ENCODE results near the gene ASMT. TPM values are rescaled to one million over a fixed set of nuclear protein-coding genes. Genes with fewer than 3 reads are reported as not detected.
A peak's percentile ranks its signal among the peaks of the same experiment; 100 is the strongest.

ASMT gene
- polyA plus RNA-seq, 3 donors: 0.69 TPM; not detected in 2

DNA sequence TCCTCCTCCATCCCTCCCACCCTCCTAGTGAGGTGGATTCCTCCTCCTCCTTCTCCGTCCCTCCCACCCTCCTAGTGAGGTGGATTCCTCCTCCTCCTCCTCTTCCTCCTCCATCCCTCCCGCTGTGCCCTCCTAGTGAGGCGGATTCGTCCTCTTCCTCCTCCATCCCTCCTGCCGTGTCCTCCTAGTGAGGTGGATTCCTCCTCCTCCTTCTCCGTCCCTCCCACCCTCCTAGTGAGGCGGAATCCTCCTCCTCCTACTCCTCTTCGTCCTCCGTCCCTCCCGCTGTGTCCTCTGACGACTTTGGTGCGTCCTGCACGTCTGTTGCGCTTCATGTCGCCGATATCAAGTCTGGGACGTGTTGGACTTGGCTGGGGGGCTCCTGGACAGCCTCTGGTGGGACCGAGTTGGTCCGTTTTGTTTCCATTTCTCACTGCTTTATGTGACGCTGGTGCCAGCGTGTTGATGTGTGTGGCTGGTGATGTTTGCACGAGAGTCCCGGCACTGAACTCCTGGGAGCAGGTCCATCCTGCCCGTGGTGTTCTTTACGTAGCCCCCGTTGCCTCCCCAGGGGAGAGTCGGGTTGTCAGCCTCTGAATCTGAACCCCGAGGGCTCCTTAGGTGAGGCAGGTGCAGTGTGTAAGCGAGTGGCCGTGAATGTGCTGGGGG is 18.0 kb upstream of the ASMT start:
- H3K27ac Mint-ChIP-seq: peak overlapping the region in 1 of 7 donors; percentile 20
- intact Hi-C loops (cut with micrococcal nuclease): loop anchor here in 1 of 2 donors (10.0 kb wide), 1 partner anchor 202 kb away; the partner anchor contains the start of gene SLC25A6
- WGBS (ENCODE audit: insufficient coverage): 95% methylated on average over 28 of the region's 30 CpGs

DNA sequence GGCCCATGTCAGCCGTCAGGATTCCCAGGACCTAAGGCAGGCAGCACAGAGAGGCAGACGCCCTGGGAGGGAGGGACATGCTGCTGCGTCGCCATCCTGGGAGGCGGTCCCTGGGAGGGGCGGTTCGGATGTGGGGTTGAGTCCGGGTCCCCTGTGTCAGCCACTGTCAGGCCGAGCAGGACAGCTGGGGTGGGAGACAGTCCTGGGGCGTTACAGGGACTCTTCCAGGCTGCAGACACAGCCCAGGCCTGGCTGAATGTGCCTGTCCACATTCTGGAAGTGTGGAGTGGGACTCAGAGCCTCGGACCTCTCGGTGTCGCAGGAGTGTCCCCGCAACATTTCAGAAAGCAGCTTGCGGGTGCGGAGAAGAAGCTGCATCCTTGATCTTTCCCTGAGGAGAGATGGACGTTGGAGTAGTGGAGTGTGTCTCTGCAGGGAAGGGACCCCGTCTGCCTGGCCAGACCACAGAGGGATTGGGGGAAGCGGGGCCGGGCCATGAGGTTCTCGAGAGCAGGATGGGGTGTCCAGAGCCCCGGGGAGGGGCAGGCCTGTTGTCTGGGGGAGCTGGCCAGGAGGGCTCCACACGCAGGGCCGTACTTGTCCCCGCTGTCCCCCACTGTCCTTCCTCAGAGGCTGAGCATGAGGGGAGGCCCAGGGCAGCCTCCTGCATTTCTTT is 17.4 kb upstream of the ASMT start:
- Mint-ChIP-seq H3K27ac (peak overlapping the region in 2 of 7 donors; percentile 20 to 43), H3K4me3 (no peak overlapping the region), H3K4me1 (peaks cover 17% of the 10 kb centered on the region), H3K9me3 (peaks cover 0 to 13% (median 9%) of the 10 kb centered on the region in 7 donors), H3K27me3 (ENCODE audit: low read depth in 3 of 3) (no peaks in the 10 kb centered on the region), H3K36me3 (peaks cover 70 to 90% of the 10 kb centered on the region in 2 donors)
- Histone ChIP-seq H3K9me3 (replicated peaks in 1 of 2; ENCODE audit: control insufficient read depth in 1 of 2, insufficient read depth in 1 of 2, low read length in 2 of 2) (peaks cover 7 to 8% of the 10 kb centered on the region in 2 donors), H3K27me3 (ENCODE audit: control insufficient read depth in 2 of 2, insufficient read depth in 2 of 2, low read length in 2 of 2) (no peaks in the 10 kb centered on the region), H3K9ac (ENCODE audit: insufficient read depth, low read length, poor library complexity, severe bottlenecking) (no peak overlapping the region), H3K4me1 (ENCODE audit: control insufficient read depth in 1 of 2, insufficient read depth in 2 of 2, low read length in 2 of 2) (peaks cover 8 to 13% of the 10 kb centered on the region in 2 donors), H3K4me3 (replicated peaks in 1 of 3; ENCODE audit: low read depth in 2 of 3, low read length in 3 of 3) (no peak overlapping the region), H3K27ac (ENCODE audit: low read depth in 1 of 2, low read length in 2 of 2) (no peak overlapping the region), H4K20me1 (ENCODE audit: insufficient read depth, low read length) (peaks cover 100% of the 10 kb centered on the region), H3K36me3 (replicated peaks in 1 of 2; ENCODE audit: control insufficient read depth in 1 of 2, insufficient read depth in 2 of 2, low read length in 2 of 2) (peaks cover 82 to 93% of the 10 kb centered on the region in 2 donors), H2AFZ (ENCODE audit: insufficient read depth, low read depth, low read length, poor library complexity, severe bottlenecking) (no peak overlapping the region), H3K4me2 (replicated peaks; ENCODE audit: extremely low read depth, low read length, poor library complexity, severe bottlenecking) (no peak overlapping the region), H3K79me2 (ENCODE audit: insufficient read depth, low read length) (peaks cover 63% of the 10 kb centered on the region)
- no peak for DNase-seq
- intact Hi-C loops (cut with micrococcal nuclease): loop anchor here in 1 of 2 donors (10.0 kb wide), 1 partner anchor 203 kb away; the partner anchor contains the start of gene SLC25A6
- TF ChIP-seq, protein P1, sequence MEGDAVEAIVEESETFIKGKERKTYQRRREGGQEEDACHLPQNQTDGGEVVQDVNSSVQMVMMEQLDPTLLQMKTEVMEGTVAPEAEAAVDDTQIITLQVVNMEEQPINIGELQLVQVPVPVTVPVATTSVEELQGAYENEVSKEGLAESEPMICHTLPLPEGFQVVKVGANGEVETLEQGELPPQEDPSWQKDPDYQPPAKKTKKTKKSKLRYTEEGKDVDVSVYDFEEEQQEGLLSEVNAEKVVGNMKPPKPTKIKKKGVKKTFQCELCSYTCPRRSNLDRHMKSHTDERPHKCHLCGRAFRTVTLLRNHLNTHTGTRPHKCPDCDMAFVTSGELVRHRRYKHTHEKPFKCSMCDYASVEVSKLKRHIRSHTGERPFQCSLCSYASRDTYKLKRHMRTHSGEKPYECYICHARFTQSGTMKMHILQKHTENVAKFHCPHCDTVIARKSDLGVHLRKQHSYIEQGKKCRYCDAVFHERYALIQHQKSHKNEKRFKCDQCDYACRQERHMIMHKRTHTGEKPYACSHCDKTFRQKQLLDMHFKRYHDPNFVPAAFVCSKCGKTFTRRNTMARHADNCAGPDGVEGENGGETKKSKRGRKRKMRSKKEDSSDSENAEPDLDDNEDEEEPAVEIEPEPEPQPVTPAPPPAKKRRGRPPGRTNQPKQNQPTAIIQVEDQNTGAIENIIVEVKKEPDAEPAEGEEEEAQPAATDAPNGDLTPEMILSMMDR (IDR thresholded peaks at IDR 0.05): no peak
- WGBS (ENCODE audit: insufficient coverage): 95% methylated on average over 21 of the region's 25 CpGs

More for the DNA sequence above, 18.0 kb upstream of the ASMT start:
- no peak for DNase-seq
- Histone ChIP-seq H3K4me2 (replicated peaks; ENCODE audit: extremely low read depth, low read length, poor library complexity, severe bottlenecking) (no peak overlapping the region), H3K36me3 (replicated peaks in 1 of 2; ENCODE audit: control insufficient read depth in 1 of 2, insufficient read depth in 2 of 2, low read length in 2 of 2) (peaks cover 75 to 86% of the 10 kb centered on the region in 2 donors), H3K9ac (ENCODE audit: insufficient read depth, low read length, poor library complexity, severe bottlenecking) (no peak overlapping the region), H3K4me3 (replicated peaks in 1 of 3; ENCODE audit: low read depth in 2 of 3, low read length in 3 of 3) (no peak overlapping the region), H3K27me3 (ENCODE audit: control insufficient read depth in 2 of 2, insufficient read depth in 2 of 2, low read length in 2 of 2) (no peaks in the 10 kb centered on the region), H3K79me2 (ENCODE audit: insufficient read depth, low read length) (peaks cover 69% of the 10 kb centered on the region), H3K4me1 (ENCODE audit: control insufficient read depth in 1 of 2, insufficient read depth in 2 of 2, low read length in 2 of 2) (peaks cover 11 to 18% of the 10 kb centered on the region in 2 donors), H3K9me3 (replicated peaks in 1 of 2; ENCODE audit: control insufficient read depth in 1 of 2, insufficient read depth in 1 of 2, low read length in 2 of 2) (peaks cover 3 to 7% of the 10 kb centered on the region in 2 donors), H4K20me1 (ENCODE audit: insufficient read depth, low read length) (peaks cover 100% of the 10 kb centered on the region), H3K27ac (ENCODE audit: low read depth in 1 of 2, low read length in 2 of 2) (no peak overlapping the region), H2AFZ (ENCODE audit: insufficient read depth, low read depth, low read length, poor library complexity, severe bottlenecking) (no peak overlapping the region)
- TF ChIP-seq, protein P1 (IDR thresholded peaks at IDR 0.05): no peak
- no peak overlapping the region for H3K4me3 Mint-ChIP-seq
- H3K9me3 Mint-ChIP-seq: peaks cover 0 to 12% (median 6%) of the 10 kb centered on the region in 7 donors
- peaks cover 63 to 83% of the 10 kb centered on the region in 2 donors for H3K36me3 Mint-ChIP-seq
- H3K4me1 Mint-ChIP-seq: peaks cover 17% of the 10 kb centered on the region
- no peaks in the 10 kb centered on the region for H3K27me3 Mint-ChIP-seq (ENCODE audit: low read depth in 3 of 3)
